NCI-H146 treated with DMSO at 0.1 percent for 48 hours (cell line): ENCODE results near the gene LPAR1.
"Not testable (repeated sequence)": the region's sequence is repeated elsewhere in the genome, so short reads cannot be mapped to it uniquely, and the experiment has no call there.

Source experiments
- DNase-seq: peaks from one replicate; lab custom pipeline; 2025; ENCODE audit not compliant: unreplicated experiment; lab: John Stamatoyannopoulos, UW

LPAR1 gene

GRCh38 chr9:110886832-110887231 lies 151.4 kb downstream of the LPAR1 start:
- DNase-seq = no peak

- DNase-seq = no peak
Measured at GRCh38 chr9:110880189-110880588, 158.1 kb downstream of the LPAR1 start.

- DNase-seq = no peak
Measured at GRCh38 chr9:110877374-110877773, 160.9 kb downstream of the LPAR1 start.

GRCh38 chr9:110876929-110877328 lies 161.3 kb downstream of the LPAR1 start:
- DNase-seq = no peak

GRCh38 chr9:110874963-110875674 lies 163.2 kb downstream of the LPAR1 start:
- no peak for DNase-seq

DNA sequence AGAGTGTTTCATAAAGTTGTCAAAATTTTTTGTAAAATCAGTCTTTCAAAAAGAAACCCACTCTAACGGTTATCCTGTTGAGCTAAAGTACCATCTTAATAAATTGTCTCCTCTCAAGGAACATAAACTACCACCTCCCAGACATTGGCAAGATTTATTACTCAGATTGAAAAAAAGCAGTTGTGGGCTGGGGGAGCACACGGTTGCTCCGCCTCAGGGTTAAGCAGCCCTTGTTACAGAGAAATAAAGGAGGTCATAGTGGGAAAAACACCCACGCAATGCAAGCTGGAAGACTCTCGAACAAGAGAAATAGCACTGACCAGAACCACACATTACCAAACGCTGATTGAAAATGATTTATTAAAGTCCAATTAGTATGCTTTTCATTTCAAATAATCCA lies 165.3 kb downstream of the LPAR1 start:
- no peak for DNase-seq

- DNase-seq = no peak
Measured at GRCh38 chr9:110871736-110872135, 166.5 kb downstream of the LPAR1 start.

DNA sequence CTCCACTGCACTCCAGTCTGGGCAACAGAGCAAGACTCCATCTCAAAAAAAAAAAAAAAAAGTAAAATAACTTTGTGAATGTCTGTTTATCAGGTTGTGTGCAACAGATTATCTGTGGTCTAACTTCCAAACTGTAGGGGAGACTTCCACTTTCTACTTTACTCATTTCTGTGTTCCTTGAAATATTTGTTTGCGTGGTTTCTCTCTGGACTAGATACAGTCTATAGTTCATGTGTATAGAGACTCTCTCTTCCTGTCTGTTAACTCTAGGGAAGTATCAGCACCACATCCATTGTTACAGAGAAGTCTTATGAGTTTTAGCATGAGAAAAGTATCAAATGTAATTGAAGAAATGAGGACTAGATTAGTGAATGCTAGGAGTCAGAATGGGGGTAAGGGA lies 168.3 kb downstream of the LPAR1 start:
- DNase-seq = no peak

GRCh38 chr9:110864011-110864410 lies 174.3 kb downstream of the LPAR1 start:
- no peak for DNase-seq

DNA sequence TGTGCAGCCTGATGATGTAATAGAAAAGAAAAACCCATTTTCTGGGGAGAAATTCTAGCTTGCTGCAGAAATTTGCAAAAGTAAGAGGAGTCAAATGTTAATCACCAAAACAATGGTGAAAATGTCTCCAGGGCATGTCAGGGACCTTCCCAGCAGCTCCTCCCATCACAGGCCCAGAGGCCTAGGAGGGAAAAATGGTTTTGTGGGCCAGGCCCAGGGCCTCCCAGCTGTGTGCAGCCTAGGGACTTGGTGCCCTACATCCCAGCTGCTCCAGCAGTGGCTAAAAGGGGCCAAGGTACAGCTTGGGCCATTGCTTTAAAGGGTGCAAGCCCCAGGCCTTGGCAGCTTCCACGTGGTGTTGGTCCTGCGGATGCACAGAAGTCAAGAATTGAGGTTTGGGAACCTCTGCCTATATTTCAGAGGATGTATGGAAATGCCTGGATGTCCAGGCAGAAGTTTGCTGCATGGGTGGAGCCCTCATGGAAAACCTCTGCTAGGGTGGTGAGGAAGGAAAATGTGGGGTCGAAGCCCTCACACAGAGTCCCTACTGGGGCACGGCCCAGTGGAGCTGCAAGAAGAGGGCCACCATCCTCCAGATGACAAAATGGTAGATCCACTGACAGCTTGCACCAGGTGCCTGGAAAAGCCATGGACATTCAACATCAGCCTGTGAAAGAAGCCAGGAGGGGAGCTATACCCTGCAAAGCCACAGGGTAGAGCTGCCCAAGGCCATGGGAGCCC lies 176.7 kb downstream of the LPAR1 start:
- DNase-seq = not testable (repeated sequence)

DNA sequence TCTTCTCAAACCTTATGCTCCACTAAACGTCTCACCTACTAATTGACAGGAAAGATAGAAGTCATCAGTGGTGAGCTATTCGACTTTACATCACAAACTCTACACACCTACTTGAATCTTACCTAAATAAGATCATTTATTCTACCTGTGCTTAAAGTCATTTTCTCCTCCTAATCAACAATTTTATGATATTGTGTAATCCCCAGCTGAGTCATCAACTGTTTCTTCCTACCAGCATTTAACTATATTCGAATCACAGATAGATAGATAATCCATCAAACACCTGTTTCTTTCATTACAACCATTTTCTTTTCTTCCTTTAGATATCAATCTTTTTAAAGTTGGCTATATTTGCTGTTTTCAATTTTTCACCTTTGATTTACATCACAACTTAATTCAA lies 181.5 kb downstream of the LPAR1 start:
- no peak for DNase-seq

DNA sequence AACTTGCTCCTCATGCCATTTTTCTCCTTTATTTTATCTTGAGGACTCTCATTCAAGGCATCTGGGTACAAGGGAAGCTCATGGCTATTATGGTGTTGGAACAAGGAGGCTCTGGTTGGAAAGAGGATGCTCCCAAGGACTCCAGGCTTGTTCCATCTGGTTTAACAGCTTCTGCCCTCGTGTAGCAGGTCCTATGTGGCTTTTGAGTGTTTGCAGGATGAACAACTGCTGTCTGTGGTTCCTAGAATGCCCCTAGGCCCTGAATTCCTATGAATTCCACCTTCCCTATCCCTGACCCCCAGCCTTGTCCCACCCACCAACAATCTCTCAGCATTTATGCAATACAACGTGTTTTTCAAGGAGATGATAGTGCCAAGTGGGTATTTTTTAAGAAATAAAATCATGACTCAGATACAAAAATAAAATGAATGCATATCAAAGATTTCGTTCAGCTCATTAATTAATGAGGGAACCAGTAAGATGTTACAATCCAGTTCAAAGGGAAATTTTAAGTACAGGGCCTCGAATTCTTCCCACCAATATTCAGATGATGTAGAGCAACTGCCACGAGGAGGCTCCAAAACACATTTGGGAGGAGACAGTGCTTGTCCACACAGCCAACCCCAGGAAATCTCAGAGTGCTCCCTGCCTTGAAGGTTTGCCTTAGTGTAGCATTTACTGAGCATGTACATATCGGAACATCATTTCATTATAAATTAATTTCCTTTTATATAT lies 187.7 kb downstream of the LPAR1 start:
- DNase-seq = no peak

GRCh38 chr9:110847671-110848070 lies 190.6 kb downstream of the LPAR1 start:
- no peak for DNase-seq

DNA sequence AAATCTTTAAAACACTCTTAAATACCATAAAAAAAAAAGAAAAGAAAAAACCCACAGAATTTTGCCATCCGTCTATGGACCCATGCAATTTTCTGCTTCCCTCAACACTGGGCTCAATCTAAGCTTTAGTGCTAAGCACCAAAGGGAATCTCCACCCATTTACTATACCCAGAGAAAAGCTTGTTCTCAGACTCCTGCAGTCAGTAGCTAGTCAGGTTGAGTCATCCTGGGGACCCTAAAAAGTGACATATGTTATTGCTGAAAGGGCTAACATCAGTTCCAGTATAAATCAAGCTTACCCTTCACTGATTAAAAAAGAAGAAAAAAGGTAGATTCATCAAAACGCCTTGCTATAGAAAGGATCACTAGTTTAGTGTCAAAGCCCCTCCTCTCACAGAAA lies 192.1 kb downstream of the LPAR1 start:
- DNase-seq = no peak

- DNase-seq = no peak
Measured at GRCh38 chr9:110844121-110844520, 194.1 kb downstream of the LPAR1 start.

- no peak for DNase-seq
Measured at GRCh38 chr9:110842986-110843385, 195.3 kb downstream of the LPAR1 start.

DNA sequence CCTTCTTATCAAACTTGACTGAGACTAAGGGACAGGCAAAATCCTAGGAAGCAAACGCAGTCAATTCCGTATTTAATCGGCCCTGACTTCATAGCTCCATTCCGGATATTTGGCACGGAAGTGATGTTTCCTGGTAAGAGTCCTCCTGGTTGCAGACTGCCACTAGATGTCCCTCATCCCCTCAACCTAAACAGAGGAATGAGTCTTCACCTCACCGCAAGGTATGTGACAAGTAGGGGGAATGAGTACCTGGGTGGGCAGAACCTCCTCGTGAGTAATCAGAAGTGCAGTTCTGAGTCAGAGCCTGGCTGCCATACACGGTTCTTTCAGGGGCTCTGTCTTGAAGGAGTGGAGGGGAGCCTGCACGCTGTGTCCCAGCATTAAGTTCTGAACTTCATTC lies 196.1 kb downstream of the LPAR1 start:
- DNase-seq = no peak

- no peak for DNase-seq
Measured at GRCh38 chr9:110837401-110838005, 200.8 kb downstream of the LPAR1 start.

DNA sequence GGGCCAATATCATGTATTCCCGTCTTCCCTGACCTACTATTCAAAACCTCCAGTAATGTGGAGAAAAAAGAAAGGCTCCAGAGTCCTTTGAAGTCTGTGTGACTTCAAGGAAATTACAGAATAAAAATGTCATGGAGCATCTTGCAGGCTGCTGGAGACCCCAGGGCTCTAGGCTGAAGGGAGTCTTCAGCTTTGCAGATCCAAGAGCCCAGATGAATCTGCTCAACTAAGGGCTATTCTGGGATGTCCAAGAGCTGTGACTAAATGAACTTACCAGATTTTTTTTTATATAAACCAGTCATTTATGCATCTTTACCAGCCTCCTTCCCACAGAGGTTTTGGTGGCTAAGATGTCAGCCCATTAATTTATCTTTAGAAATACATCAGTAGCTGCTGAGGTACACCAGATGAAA lies 202.4 kb downstream of the LPAR1 start:
- no peak for DNase-seq

GRCh38 chr9:110835404-110835803 lies 202.9 kb downstream of the LPAR1 start:
- no peak for DNase-seq

- DNase-seq = no peak
Measured at GRCh38 chr9:110832926-110833325, 205.3 kb downstream of the LPAR1 start.

GRCh38 chr9:110830495-110830894 lies 207.8 kb downstream of the LPAR1 start:
- DNase-seq = no peak
